Retina (tissue), 1 donor: ENCODE measurements around the gene SNX5.

Experiments
- DNase-seq: peaks from one replicate; pipeline ENCODE4 v3.0.0-alpha.2; 2016

Gene SNX5

DNA sequence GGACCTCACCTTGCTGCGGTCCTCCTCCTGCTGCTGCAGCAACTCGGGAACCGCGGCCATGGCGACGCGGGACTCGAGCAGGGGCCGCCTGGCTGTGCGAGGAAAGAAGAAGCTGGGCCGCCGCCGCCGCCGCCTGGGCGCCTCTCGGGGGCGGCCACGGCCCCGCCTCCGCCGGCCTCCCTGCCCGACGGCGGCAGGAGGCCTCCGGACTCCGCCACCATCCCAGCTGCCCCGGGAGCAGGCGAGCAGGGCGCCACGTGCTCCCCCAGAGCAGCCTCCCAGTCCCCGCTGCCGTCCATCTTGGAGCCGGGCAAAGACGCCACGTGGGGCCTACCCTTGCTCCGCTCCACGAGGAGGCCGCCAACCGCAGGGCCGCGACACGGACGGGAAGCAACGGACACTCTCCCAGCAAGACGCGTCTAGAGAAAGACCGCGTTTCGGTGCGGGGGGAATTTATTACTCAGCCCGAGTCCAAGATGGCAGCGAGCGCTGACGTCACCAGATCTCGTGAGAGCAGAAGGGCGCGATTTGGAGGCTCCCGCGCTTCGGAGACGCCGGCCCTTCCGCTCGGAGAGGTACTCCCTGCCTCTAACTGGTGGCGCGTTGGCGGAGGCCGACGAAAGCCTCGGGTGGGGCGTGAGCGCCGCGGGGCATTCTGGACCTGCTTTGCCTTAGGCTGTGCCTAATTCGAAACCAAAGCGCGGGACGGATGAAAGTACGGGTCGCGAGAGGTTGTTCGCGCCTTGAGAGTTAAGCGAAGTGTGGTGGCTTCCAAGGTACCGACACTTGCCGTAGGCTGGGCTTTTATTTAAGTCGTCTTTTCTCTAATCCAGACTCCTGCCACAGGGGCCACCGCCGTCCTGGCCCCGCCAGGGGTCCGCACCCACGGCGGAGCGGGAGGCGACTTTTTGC is at the start of gene SNX5, which contains the start of gene MGME1:
Gene SNX5 (minus strand): TSS at position 429 of the 912 bp plus-strand sequence. CDS start 369 bp downstream, at position 60.
Gene MGME1 (plus strand): TSS at position 653 of the 912 bp plus-strand sequence. CDS start 842 bp downstream, outside the sequence.
- DNase-seq: peak; percentile 100

DNA sequence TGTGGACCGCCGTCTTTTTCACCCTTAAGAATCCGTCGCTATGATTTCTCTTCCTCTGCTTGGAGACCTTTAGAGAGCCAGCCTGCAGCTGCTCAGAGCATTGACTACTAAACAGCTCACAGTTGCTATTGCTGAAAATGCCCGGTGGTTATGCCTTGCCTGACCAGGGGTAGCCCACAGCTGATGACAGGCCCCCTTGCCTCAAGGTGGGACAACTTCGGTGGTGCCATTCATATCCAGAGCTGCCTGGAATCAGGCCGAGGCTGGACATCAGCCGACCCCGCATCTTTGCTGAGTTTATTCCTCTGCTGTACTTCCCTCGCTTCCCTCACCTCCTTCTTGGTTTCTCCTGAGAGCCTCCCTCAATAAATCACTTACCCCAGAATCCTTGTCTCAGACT is 49.5 kb upstream of the SNX5 start:
- DNase-seq: no peak

DNA sequence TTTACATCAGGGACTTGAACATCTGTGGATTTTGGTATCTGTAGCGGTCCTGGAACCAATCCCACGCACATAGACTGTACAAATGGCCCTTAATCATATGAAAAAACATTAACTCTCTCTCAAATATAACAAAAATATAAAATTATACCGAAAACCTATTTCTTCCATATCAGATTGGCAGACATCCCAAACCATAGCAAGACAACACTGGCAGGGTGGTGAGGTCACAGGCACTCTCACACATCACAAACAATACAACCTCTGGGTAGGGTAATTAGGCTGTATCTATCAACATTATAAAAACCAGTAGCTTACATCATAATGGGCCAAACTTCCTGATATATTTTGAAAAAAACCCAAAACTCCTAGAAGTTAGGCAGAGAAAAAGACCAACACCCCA is 48.2 kb upstream of the SNX5 start:
- no peak for DNase-seq

DNA sequence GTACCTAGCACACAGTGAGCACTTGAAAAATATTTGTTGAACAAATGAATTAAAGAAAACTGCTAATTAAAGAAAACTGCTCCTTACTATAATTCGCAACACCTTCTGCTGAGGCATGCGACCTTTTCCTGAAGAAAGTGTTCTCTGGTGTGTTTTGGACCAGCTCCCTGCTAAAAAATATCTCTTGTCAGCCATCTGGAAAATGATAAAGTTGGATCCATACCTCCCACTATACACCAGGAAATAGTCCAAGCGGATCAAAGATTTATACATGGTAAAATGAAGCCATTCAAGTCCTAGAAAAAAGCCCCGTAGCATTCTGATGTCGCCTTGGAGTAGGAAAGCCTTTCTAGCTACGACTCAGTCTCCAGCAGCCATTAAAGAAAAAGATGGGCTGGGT is 45.8 kb upstream of the SNX5 start:
- no peak for DNase-seq

DNA sequence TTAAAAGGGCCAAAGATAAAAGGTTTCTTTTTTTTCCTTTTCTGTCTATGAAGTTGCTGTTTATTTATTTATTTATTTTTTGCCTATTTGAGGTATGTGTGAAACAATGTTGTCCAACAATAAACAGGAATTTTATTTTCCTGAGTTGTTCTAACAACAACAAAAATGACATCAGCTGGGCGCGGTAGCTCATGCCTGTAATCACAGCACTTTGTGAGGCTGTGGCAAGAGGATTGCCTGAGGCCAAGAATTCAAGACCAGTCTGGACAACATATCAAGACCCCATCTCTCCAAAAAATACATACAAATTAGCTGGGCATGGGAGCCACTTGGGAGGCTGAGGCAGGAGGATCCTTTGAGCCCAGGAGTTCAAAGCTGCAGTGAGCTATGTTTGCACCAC is 44.3 kb upstream of the SNX5 start:
- DNase-seq: no peak

DNA sequence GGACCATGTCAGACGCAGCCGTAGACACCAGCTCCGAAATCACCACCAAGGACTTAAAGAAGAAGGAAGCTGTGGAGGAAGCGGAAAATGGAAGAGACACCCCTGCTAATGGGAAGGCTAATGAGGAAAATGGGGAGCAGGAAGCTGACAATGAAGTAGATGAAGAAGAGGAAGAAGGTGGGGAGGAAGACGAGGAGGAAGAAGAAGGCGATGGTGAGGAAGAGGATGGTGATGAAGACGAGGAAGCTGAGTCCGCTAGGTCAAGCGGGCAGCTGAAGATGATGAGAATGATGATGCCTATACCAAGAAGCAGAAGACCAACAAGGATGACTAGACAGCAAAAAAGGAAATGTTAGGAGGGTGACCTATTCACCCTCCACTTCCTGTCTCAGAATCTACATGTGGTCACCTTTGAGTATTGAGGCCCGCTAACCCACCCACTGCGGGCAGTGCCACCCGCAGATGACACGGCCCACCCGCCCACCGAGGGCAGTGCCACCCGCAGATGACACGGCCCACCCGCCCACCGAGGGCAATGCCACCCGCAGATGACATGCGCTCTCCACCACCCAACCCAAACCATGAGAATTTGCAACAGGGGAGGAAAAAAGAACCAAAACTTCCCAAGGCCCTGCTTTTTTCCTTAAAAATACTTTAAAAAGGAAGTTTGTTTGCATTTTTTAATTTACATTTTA is 43.5 kb upstream of the SNX5 start:
- DNase-seq: no peak

DNA sequence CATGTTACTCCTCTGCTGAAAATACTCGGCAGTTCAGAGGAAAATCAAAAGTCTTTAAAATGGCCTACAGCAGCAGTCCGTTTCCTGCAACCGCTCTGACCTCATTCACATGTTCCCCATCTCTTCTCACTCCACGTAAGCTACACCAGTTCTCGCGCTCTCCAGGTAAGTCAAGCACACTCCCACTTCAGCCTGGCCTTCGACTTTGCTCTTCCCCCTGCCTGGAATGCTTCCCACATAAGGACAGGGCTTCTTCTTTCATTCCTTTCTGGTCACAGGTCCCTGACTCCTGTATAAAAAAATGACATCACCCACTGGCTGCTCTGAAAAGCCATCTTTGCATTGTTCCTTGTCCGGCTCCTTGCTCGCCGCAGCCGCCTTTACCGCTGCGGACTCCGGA is 42.9 kb upstream of the SNX5 start:
- no peak for DNase-seq

DNA sequence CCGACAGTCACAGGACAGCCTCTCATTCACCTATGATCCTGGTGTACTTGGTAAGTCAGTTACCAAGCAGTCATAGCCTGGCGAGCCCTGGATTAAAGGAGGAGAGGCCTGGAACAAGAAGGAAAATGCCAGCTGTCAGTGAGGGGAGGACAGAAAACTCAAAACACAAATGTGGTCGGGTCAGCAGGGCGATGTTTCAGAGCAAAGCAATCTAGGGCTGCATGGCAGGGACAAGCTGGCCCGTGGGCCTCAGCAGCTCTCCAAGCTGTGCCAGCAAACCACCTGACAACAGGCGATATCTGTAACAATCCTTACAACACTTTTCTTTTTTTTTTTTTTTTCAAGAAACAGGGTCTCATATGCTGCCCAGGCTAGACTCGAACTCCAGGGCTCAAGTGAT is 40.5 kb upstream of the SNX5 start:
- DNase-seq: no peak

DNA sequence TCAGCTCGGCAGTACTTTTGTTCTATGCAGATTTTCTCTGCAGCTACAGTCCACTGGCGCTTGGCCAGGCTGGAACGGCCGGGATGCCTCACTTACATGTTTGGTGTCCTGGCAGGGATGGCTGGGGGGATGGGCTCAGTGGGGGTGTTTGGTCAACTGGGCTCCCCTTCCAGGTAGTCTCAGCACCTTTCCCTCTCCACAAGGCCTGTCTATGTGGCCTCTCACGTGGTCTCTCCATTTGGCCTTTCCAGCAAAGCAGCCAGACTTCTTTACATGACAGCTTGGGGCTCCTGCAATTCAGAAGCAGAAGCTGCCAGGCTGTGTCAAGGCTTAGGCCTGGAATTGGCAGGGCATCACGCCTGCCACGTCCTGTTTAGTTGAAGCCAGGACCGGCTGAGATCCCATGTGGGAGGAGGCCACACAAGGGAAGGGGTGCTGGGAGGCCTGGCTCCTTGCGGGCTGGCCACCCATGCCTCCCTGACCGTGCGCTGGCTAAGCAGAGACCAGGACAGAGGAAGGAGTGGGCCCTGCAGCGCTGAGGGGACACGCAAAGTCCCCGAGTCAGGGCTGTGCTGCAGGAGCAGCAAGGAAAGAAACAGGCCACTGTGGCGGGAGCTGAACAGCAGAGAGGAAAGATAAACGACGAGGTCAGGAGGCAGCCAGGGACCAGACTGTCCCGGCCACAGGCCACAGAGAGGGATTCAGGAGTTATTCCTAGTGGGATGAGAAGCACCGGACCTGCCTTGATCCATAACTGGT is 39.1 kb upstream of the SNX5 start:
- peak; percentile 34 for DNase-seq

DNA sequence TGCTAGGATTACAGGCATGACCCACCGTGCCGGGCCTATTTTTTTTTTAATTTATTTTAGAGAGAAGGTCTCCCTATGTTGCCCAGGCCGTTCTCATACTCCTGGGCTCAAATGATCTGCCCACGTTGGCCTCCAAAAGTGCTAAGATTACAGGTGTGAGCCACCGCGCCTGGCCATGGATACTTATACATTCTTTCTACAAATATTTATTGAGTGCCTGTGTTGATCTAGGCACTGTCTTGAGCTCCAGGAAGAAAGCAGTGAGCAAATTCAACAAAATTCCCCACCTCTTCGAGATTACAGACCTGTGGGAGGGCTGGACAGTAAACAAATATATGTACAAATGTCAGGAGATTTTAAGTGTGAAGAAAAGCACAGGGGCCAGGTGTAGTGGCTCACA is 38.1 kb upstream of the SNX5 start:
- no peak for DNase-seq

DNA sequence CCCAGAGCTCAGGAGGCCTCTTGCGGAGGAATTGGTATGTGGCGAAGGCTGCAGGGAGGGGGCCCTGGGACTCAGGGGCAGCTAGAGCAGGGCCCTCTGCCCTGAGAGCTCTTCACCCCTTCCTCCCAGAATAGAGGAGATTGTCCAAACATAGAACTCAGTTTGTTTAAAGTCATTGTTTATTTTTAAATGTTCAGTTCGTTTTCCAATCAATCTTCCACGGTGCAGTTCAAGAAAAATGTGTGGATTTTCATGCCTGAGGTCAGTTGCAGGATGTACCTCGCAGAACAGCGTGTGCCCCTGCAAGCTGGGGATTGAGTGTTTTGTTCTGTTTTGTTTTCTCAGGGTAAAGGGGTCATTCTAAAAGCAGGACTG is 37.4 kb upstream of the SNX5 start:
- DNase-seq: no peak

DNA sequence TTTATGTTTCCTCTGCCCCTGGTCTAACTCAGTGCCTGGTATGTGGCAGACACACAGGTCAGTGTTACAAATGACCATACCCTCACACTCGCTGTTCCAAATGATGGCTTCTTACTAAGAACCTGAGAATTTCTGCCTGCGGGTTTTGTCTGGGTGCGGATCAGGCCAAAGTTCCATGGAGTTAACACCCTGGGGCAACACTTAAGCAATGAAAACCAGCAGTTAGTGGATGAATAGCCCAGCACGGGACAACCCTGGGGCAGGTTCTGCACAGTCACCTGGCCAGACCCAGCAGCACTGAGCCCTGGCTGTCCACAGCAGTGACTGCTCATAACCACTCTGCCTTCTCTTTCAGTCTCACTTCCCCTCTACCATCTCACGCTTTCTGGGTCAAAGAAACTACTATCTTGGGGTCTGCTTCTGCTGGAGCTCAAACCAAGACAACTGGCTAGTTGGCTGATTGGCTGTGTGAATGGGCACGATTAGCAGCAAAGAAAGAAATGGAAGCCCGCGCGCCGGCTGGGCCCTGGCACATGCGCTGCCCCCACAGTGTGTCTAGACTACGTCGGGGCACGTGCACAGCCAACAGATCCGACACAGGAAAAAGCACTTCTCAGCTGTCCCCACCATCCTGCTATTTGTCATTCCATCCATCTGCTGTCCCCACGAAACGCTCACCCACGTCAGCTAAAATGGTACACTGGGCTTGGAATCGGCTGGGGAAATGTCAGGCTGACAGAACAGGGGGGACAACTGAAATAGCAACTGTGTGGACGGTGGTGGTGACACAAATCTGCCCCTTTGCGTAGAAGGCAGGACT is 36.8 kb upstream of the SNX5 start:
- DNase-seq: no peak

DNA sequence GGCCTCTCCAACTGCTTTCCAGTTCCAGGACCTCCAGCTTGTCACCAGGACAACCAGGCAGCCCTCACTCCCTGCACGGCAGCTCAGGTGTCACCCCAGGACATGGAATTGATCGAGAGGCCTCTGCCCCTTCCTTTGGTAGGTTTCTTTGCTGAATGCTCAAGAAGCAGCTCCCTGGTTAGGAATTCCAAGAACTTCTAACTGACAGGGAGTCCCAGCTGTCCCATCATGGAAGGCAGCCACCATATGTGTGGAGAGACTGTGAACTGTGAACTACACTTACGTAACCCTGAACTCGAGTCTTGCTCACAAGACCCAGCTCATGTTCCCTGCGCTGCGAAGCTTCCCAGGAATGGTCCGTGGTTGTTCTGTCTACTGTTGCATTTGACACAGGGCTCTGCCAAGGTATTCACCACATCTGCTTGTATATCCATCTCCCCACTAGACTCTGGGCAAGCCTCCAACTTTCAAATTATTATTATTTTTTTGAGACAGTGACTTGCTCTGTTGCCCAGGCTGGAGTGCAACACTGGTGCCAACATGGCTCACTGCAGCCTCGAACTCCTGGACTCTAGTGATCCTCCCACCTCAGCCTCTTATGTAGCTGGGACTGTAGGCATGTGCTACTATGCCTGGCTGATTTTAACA is 35.9 kb upstream of the SNX5 start:
- DNase-seq: no peak

DNA sequence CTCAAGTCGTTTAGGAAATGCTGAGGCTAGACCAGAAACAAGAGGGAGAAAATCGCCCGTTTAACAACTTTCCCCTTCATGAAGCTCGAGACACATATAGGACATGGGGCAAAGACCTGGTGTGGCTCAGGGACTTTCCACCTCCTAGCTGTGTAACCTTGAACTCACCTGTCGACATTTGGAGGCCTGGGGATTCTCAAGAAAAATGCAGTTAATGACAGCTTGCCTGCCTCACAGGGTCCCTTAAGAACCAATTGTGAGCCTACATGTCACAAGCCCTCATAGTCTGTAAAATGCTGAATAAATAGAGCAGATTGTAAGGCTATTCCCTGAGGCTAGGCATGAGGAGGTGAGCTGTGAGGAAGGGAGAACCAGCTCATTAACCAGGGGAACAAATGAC is 35.3 kb upstream of the SNX5 start:
- DNase-seq: no peak

DNA sequence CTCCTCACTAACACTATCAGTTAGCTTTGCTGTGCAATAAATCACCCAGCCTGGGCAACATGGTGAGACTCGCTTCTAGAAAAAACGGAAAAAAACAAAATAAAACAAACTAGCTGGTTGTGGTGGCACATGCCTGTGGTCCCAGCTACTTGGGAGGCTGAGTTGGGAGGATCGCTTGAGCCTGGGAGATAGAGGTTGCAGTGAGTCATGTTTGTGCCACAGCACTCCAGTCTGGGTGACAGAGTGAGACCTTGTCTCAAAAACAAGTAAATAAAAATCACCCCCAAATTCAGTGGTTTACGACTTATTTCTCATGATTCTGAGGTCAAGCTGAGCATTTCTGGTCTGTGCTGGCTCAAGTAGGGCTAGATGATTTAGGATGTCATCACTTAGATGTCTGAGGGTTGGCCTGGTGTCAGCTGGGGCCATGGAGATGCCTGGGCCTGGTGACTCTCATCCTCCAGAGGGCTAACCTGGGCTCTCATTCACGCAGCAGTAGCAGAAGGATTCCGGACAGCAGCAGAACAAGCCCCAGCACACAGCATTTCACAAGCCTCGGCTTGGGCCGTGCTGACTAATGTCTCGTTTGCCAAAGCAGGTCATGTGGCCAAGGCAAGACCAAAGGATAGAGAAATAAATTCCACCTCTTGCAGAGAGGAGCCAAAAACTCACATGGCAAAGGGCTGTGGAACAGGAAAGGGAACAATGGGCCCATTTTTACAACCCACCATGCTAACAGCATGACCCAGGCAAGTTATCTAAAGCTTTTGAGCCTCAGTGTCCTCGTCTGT is 32.7 kb upstream of the SNX5 start:
- DNase-seq: no peak

DNA sequence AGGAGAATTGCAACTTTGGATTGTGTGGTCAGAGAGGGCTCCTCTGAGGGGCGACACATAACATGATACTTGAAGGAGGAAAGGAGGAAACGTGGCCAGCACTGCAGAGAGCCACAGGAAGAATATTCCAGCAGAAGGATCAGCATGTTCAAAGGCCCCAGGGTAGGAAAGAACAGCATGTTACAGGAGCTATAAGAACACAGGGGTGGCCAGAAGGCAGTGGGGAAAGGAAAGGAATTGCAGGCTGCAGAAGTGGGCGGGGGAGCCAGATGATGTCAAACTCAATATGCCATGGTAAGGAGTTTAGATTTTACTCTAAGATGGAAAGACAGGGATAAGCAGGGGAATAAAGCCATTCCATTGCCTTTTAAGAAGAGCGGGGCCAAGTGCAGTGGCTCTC is 31.0 kb upstream of the SNX5 start:
- DNase-seq: no peak

DNA sequence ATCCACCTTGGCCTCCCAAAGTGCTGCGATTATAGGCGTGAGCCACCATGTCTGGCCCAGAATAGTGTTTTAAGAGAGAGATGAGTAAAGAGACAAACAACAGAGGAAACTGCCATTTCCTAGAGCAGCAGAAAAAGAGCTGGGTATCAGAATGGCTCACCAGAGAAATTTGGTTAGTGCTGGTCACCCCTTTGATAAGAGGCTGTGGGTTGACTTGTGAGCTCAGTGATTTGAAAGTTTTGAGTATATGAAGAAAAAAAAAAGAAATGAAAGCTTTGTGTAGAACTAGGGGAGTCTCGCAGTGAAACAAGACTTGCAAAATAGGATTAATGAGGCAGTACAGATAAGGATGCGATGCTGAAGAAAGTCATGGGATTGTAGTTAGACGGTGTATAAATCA is 29.9 kb upstream of the SNX5 start:
- no peak for DNase-seq

DNA sequence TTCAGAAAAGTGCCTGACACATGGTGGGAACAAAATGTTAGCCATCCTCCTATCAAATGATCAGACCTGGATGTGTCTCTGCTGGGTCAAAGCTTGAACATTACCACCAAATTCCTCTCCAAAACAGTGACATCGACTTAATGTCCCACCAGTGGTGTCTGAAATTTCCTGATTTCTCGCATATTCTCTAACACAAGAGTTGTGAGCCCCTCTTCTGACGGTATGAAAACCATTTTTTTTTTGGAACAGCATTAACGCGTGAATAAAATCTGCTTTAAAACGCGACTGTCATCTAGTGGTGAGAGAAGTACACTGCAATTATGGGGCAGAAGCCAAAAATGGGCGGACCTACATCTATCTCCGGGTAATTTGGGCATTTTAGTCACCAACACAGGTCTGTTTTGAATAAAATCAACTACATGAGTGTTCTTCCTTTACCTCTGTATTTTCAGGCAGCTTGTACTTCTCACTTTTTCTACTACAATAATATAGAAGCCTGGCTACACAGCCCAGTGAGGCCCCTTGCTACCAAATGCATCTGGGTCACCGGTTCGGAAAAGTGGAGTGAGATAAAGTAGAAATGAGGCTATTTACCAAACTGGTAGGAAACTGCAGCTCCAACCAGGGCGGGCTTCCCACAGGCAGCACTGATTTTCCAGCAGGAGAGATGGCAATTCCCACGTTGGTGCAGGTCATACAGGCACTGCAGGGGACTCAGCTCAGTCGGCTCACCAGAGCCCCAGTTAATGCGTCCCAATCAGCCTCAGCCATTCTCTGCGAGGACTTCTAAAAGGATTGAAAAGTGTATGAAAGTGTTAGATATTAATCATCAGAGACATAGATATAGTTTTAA is 27.6 kb upstream of the SNX5 start:
- DNase-seq: peak; percentile 53

DNA sequence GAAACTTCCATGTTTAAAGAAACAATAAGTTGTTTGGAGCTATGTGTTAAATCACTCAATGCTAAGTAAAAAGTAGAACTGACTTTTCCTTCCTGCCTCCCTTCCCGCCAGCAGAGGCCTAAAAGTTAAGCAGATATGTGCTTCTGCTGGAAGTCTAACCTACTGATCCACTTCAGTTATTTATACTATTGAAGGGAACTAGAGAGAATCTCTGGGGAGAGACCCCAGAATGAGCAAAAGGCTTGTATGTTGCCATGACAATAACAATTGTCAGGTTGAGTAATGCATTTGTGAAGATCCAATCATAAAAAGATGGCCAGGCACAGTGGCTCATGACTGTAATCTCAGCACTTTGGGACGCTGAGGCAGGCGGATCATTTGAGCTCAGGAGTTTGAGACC is 25.0 kb upstream of the SNX5 start:
- DNase-seq: no peak

DNA sequence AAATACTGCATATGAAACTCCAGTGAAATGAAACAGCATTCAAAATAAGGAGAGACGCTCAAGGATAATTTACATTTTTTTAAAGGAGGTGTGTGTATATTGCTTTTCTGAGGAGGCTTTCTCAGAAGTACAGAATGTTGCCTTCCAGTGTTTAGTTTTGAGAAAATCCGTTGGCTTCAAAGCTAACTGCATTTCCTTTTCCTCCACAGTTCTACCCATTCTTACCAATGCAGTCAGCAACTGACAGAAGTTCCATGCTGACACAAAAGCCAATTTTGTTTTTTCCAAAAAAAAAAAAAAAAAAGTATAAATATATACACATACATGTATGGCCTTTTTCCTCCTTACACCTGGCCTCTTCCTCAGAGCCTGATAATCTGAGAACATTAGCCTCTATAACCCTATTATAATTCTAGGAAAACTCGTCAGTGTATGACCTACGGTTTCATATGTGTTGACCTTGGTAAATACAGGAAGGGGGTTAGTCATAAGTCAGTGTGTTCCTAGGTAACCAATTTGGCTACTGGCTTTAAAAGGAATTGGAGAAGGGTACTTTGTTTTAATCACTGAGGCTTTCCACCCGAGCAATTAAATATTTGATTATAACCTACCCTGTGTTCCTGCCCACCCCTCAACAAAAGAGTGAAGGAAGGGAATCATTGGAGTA is 24.4 kb upstream of the SNX5 start:
- no peak for DNase-seq
